Globus pallidus (tissue), 1 donor: Measurements from ENCODE around the gene POU5F1.

Source experiments
- DNase-seq: peaks from one replicate; pipeline ENCODE4 v3.0.0-alpha.2; 2015; ENCODE audit warnings: low spot score

Gene POU5F1

GRCh38 chr6:31140643-31141042 lies 29.8 kb downstream of the POU5F1 start:
- no peak for DNase-seq

- no peak for DNase-seq
These were observed 30.9 kb downstream of the POU5F1 start for GRCh38 chr6:31139599-31139998.

GRCh38 chr6:31138982-31139381 lies 31.5 kb downstream of the POU5F1 start, which contains the start of gene PSORS1C2:
PSORS1C2 (minus strand) TSS chr6:31139066; CDS start chr6:31139026, 40 bp downstream.
- no peak for DNase-seq

GRCh38 chr6:31135710-31136109 lies 34.8 kb downstream of the POU5F1 start:
- DNase-seq = no peak

GRCh38 chr6:31132806-31133205 lies 37.7 kb downstream of the POU5F1 start:
- no peak for DNase-seq

GRCh38 chr6:31131595-31131994 lies 38.9 kb downstream of the POU5F1 start:
- DNase-seq = no peak

- no peak for DNase-seq
These were observed 39.7 kb downstream of the POU5F1 start for GRCh38 chr6:31130751-31131150.

- DNase-seq = no peak
These were observed 41.4 kb downstream of the POU5F1 start for GRCh38 chr6:31129130-31129529.

GRCh38 chr6:31128093-31128676 lies 42.3 kb downstream of the POU5F1 start:
- no peak for DNase-seq

- DNase-seq = no peak
These were observed 43.9 kb downstream of the POU5F1 start for GRCh38 chr6:31126396-31127175.

GRCh38 chr6:31125586-31126363 lies 44.7 kb downstream of the POU5F1 start:
- no peak for DNase-seq

GRCh38 chr6:31125162-31125561 lies 45.3 kb downstream of the POU5F1 start:
- DNase-seq = no peak

GRCh38 chr6:31122791-31123706 lies 47.4 kb downstream of the POU5F1 start:
- no peak for DNase-seq

- no peak for DNase-seq
These were observed 49.2 kb downstream of the POU5F1 start for GRCh38 chr6:31121131-31121790.

- no peak for DNase-seq
These were observed 50.1 kb downstream of the POU5F1 start, which contains the start of gene CDSN for GRCh38 chr6:31120151-31120915. CDSN (minus strand) TSS chr6:31120446; CDS start chr6:31120419, 27 bp downstream.

- DNase-seq = no peak
These were observed 52.3 kb downstream of the POU5F1 start for GRCh38 chr6:31118178-31118577.

- no peak for DNase-seq
These were observed 53.7 kb downstream of the POU5F1 start for GRCh38 chr6:31116661-31117385.

- no peak for DNase-seq
These were observed 54.4 kb downstream of the POU5F1 start for GRCh38 chr6:31115941-31116560.
